Nephron (organoid): ENCODE results near the gene KIR3DL2.
"Not testable (repeated sequence)": the region's sequence is repeated elsewhere in the genome, so short reads cannot be mapped to it uniquely, and the experiment has no call there.

ENCODE experiments used
- H3K27ac Mint-ChIP-seq, 3 experiments: 2 replicates each; pipeline ENCODE4 v1.8.0; 2020; ENCODE audit warnings: mixed read lengths in 3 of 3, mild to moderate bottlenecking in 2 of 3, moderate library complexity in 1 of 3
- H3K27me3 Mint-ChIP-seq: 2 replicates; pipeline ENCODE4 v1.8.0; 2021; ENCODE audit warnings: low read depth, mild to moderate bottlenecking, moderate library complexity, mixed read lengths
- H3K36me3 Mint-ChIP-seq: 2 replicates; pipeline ENCODE4 v1.8.0; 2020; ENCODE audit warnings: low read depth, mixed read lengths
- H3K4me1 Mint-ChIP-seq: 2 replicates; pipeline ENCODE4 v1.8.0; 2020; ENCODE audit warnings: mixed read lengths
- H3K4me3 Mint-ChIP-seq, 3 experiments: 2 replicates each; pipeline ENCODE4 v1.8.0; 2020; ENCODE audit warnings: mild to moderate bottlenecking in 3 of 3, mixed read lengths in 3 of 3, moderate library complexity in 2 of 3
- H3K9me3 Mint-ChIP-seq: 2 replicates; pipeline ENCODE4 v1.8.0; 2020; ENCODE audit warnings: mixed read lengths
- TF ChIP-seq, protein P1 (sequence below), 3 experiments: fragments of 200-600 bp; sonication (generic); IDR thresholded peaks; one replicate each; pipeline ENCODE4 v1.5.0; 2021; ENCODE audit warnings: antibody characterized with exemption in 3 of 3; ENCODE audit not compliant: unreplicated experiment in 3 of 3

KIR3DL2 gene

DNA sequence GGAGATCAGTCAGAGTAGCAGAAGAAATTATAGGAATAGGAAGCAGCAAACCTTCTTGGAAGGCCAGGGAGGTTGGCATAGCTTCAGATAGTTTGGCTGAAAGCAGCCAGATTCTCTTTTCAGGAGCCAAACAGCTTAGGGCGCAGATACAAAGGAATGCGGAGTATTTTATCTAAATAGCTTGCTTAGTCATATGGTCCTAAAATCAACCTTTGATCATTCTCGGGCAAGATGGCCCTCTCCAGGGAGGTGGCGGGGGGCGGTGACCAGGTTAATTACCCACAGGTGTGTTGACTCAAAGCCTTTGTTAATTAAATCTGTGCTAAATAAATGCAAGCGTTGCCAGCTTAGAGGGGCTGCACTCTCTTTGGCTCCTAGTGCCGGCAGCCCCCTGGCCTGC is 43.2 kb downstream of the KIR3DL2 start:
- Mint-ChIP-seq H3K36me3 (no peaks in the 10 kb centered on the region), H3K27me3 (peaks cover 4% of the 10 kb centered on the region)

DNA sequence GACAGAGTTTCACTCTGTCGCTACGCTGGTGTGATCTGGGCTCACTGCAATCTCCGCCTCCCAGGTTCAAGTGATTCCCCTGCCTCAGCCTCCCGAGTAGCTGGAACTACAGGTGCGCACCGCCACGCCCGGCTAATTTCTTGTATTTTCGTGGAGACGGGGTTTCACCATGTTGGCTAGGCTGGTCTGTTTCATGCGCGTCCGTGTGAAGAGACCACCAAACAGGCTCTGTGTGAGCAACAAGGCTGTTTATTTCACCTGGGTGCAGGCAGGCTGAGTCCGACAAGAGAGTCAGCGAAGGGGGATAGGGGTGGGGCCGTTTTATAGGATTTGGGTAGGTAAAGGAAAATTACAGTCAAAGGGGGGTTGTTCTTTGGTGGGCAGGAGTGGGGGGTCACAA is 43.9 kb downstream of the KIR3DL2 start:
- not testable (repeated sequence) for H3K27ac Mint-ChIP-seq, H3K27me3 Mint-ChIP-seq, H3K36me3 Mint-ChIP-seq, H3K4me3 Mint-ChIP-seq, H3K4me1 Mint-ChIP-seq
- peaks cover 35% of the 10 kb centered on the region for H3K9me3 Mint-ChIP-seq

More for the DNA sequence above, 43.2 kb downstream of the KIR3DL2 start:
- no peak overlapping the region for H3K27ac Mint-ChIP-seq
- H3K4me3 Mint-ChIP-seq, result no peak overlapping the region
- no peaks in the 10 kb centered on the region for H3K4me1 Mint-ChIP-seq
- TF ChIP-seq, protein P1, sequence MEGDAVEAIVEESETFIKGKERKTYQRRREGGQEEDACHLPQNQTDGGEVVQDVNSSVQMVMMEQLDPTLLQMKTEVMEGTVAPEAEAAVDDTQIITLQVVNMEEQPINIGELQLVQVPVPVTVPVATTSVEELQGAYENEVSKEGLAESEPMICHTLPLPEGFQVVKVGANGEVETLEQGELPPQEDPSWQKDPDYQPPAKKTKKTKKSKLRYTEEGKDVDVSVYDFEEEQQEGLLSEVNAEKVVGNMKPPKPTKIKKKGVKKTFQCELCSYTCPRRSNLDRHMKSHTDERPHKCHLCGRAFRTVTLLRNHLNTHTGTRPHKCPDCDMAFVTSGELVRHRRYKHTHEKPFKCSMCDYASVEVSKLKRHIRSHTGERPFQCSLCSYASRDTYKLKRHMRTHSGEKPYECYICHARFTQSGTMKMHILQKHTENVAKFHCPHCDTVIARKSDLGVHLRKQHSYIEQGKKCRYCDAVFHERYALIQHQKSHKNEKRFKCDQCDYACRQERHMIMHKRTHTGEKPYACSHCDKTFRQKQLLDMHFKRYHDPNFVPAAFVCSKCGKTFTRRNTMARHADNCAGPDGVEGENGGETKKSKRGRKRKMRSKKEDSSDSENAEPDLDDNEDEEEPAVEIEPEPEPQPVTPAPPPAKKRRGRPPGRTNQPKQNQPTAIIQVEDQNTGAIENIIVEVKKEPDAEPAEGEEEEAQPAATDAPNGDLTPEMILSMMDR (IDR thresholded peaks at IDR 0.05; ENCODE audit: unreplicated experiment in 3 of 3), result no peak
- H3K9me3 Mint-ChIP-seq, result peaks cover 31% of the 10 kb centered on the region

DNA sequence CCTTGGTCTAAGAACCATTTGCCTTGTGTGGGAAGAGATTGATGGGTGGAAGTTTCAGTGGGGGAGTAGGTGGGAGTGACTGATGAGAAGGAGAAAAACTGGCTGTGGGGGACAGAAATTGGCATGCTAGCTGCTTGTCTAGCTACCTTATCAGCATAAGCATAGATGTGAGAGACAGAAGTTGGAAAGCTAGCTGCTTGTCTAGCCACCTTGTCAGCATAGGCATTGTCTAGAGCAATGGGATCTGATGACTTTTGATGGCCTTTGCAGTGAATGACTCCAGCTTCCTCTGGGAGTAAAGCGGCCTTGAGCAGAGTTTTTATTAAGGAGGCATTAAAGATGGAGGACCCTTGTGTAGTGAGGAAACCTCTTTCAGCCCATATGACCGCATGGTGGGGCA is 45.8 kb downstream of the KIR3DL2 start:
- no peaks in the 10 kb centered on the region for H3K4me1 Mint-ChIP-seq

DNA sequence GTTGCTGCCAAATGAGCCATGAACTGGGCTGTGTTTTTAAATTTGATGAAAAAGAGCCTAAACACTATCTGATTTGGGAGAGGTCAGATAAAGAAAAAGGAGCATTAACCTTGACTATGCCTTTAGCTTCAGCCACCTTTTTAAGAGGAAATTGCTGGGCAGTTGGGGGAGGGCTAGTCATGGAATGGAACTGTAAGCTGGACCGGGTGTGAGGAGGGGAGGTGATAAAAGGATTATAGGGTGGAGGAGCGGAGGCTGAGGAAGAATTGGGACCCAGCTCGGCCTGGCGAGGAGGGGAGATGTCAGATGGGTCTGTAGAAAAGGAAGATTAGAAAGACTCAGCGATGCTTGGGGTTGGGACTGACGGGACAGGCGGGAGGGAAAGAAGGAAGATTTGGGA is 48.4 kb downstream of the KIR3DL2 start:
- H3K36me3 Mint-ChIP-seq, H3K4me1 Mint-ChIP-seq, H3K27ac Mint-ChIP-seq, H3K4me3 Mint-ChIP-seq, H3K27me3 Mint-ChIP-seq: not testable (repeated sequence)
- peaks cover 42% of the 10 kb centered on the region for H3K9me3 Mint-ChIP-seq

More for the DNA sequence above, 45.8 kb downstream of the KIR3DL2 start:
- no peak overlapping the region for H3K4me3 Mint-ChIP-seq
- TF ChIP-seq, protein P1 (IDR thresholded peaks at IDR 0.05; ENCODE audit: unreplicated experiment in 3 of 3), result no peak
- H3K27ac Mint-ChIP-seq, result no peak overlapping the region
- H3K27me3 Mint-ChIP-seq, result peaks cover 7% of the 10 kb centered on the region
- no peaks in the 10 kb centered on the region for H3K36me3 Mint-ChIP-seq
- peaks cover 41% of the 10 kb centered on the region for H3K9me3 Mint-ChIP-seq

DNA sequence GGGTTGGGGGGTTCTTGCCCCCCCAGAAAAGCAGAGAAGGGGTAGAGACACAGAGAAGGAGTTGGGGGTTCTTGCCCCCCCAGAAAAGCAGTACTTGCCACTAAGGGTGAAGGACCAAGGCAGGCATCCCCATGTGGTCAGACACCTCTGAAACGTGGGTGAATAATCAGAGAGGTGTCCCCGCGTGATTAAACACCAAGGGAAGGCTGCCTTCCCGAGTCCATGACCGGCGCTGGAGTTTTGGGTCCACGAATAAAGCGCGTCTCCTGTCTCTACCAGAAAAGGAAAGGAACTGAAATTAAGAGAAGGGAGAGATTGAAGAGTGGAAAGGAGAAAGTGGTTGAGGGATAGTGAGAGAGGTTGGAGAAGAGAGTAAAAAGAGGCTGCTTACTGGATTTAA is 49.4 kb downstream of the KIR3DL2 start:
- H3K27ac Mint-ChIP-seq, H3K27me3 Mint-ChIP-seq, H3K4me1 Mint-ChIP-seq: not testable (repeated sequence)

DNA sequence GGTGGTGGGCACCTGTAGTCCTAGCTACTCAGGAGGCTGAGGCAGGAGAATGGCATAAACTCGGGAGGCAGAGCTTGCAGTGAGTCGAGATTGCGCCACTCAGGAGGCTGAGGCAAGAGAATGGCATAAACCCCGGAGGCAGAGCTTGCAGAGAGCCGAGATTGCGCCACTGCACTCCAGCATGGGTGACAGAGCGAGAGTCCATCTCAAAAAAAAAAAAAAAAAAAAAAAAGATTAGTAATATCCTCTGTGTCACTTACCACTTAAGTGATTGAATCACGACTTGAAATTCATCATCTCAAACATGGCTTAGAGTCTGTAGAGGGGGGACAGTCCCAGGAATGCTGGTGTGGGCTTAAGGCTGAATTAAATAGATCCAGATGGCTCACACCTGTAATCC is 50.9 kb downstream of the KIR3DL2 start:
- H3K27me3 Mint-ChIP-seq, H3K4me3 Mint-ChIP-seq, H3K27ac Mint-ChIP-seq, H3K36me3 Mint-ChIP-seq, H3K4me1 Mint-ChIP-seq: not testable (repeated sequence)
- H3K9me3 Mint-ChIP-seq, result peaks cover 40% of the 10 kb centered on the region

More for the DNA sequence above, 49.4 kb downstream of the KIR3DL2 start:
- not testable (repeated sequence) for H3K36me3 Mint-ChIP-seq, H3K4me3 Mint-ChIP-seq
- peaks cover 39% of the 10 kb centered on the region for H3K9me3 Mint-ChIP-seq

DNA sequence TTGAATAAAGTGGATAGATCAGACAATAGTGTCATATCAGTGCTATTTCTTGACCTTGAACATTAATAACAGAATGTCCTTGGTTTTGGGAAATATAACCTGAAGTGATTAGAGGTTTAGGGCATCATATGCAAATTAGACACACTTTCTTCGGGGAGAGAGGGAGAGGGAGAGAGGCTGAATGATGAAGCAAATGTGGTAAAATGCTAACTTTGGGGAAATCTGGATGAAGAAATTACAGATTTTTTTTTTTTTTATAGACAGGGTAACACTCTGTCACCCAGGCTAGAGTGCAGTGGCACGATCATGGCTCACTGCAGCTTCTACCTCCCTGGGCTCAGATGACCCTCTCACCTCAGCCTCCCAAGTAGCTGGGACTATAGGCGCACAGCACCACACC is 51.8 kb downstream of the KIR3DL2 start:
- peaks cover 3% of the 10 kb centered on the region for H3K27me3 Mint-ChIP-seq
- no peak overlapping the region for H3K4me3 Mint-ChIP-seq
- H3K36me3 Mint-ChIP-seq, result no peaks in the 10 kb centered on the region
- H3K27ac Mint-ChIP-seq, result no peak overlapping the region
- TF ChIP-seq, protein P1 (IDR thresholded peaks at IDR 0.05; ENCODE audit: unreplicated experiment in 3 of 3), result no peak
- H3K9me3 Mint-ChIP-seq, result peaks cover 36% of the 10 kb centered on the region
- no peaks in the 10 kb centered on the region for H3K4me1 Mint-ChIP-seq

DNA sequence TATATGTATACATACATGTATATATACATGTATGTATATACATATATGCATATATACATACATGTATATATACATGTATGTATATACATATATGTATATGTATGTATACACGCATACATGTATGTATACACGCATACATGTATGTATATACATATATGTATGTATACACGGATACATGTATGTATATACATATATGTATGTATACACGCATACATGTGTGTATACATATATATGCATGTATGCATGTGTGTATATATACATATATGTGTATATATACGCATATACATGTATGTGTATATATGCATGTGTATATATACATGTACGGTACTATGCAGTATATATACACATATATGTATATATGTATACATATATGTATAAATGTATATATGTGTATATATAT is 53.1 kb downstream of the KIR3DL2 start:
- Mint-ChIP-seq H3K9me3 (peaks cover 30% of the 10 kb centered on the region), H3K36me3 (no peaks in the 10 kb centered on the region)

DNA sequence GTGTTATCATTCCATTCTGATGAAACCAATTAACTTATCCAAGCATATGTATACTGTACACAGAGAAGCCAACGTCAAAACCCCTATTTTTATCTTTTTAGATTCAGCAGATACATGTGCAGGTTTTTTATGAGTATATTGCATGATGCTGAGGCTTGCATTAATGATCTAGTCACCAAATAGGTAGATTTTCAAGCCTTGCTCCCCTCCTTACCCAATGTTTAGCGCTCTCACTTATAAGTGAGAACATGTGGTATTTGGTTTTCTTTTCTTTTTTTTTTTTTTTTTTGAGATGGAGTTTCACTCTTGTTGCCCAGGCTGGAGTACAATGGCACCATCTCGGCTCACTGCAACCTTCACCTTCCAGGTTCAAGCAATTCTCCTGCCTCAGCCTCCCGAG is 54.0 kb downstream of the KIR3DL2 start:
- not testable (repeated sequence) for H3K27ac Mint-ChIP-seq, H3K36me3 Mint-ChIP-seq, H3K4me3 Mint-ChIP-seq, H3K4me1 Mint-ChIP-seq, H3K27me3 Mint-ChIP-seq
- H3K9me3 Mint-ChIP-seq, result peaks cover 27% of the 10 kb centered on the region

More for the DNA sequence above, 53.1 kb downstream of the KIR3DL2 start:
- H3K27ac Mint-ChIP-seq, result no peak overlapping the region
- H3K27me3 Mint-ChIP-seq, result peaks cover 3% of the 10 kb centered on the region
- no peak overlapping the region for H3K4me3 Mint-ChIP-seq
- H3K4me1 Mint-ChIP-seq, result no peaks in the 10 kb centered on the region
- TF ChIP-seq, protein P1 (IDR thresholded peaks at IDR 0.05; ENCODE audit: unreplicated experiment in 3 of 3), result no peak
